ENCODE measurements around the gene KLK11.
"Not testable (repeated sequence)": the region's sequence is repeated elsewhere in the genome, so short reads cannot be mapped to it uniquely, and the experiment has no call there.

The KLK11 gene

DNA sequence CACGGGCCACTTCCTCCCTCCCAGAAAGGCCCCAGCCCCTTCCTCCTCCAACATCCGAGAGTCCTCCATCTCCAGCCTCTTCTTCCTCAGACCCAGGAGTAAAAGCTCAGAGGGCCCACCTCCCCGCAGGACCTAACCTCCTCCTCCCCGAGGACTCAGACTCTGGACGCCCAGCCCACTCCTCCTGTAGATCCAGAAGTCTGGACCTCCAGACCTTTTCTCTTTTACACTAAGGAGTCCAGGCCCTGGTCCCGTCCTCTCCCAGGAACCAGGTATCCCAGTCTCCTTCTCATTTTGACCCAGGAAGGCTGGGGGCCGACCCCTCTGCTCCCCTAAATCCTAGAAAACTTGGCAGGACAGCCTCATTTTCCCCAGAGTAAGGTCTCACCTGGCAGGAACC is 23.1 kb downstream of the KLK11 start:
- no peak for DNase-seq

DNA sequence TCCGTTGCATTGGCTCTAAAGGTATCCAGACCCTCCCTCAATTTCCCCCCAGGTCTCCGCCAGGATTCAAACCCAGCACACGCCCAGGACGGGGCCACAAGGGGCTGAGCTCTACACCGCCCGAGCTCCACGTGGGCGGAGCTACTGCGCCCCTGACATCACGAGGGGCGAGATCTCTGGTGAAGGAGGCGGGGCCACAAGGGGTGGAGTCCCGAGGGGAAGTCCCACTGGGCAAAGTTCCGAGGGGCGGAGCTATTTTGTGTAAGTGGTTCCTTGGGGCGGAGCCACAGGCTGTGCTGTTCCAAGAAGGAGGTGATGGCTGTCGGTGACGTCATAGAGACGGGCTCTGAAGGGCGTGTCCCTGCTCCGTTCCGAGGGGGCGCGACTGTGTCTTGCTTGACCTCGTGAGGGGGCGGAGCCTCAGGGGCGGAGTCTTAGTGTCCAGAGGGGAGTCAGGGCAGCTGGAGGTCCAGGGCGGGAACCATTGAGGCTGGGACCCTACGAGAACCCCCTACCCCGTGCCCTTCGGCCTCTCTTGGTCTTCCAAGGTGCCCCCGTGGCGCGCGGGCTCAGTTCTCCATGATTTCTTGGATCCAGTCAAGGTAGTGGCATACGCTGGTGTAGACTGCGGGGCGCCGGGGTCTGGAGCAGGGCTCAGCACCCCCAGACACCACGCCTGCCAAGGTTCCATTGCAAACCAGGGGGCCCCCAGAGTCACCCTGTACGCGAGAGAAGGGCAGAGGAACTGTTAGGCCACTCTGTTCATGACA is 23.7 kb downstream of the KLK11 start:
- no peak for DNase-seq

DNA sequence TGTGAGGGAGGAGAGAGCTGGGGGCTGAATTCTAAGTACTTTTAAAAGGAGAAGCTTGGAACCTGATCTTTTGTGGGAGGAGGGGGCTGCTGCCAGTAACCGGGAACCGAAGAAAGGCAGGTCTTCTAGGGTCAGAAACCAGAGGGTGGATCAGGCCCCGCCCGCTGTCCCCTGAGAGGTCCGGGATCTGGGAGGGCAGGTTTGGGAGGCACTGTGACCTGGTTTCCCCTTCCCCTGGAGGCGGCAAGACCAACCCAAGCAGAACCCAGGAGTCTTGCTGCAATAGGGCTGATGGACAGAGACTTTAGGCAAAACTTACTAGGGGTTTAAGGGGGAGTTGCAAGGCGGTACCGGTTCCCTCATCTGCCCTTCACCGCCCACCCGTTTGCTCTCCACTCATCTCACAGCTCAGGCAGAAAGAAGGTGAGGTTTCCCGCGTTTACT is 24.3 kb downstream of the KLK11 start:
- peak; percentile 50 for DNase-seq

DNA sequence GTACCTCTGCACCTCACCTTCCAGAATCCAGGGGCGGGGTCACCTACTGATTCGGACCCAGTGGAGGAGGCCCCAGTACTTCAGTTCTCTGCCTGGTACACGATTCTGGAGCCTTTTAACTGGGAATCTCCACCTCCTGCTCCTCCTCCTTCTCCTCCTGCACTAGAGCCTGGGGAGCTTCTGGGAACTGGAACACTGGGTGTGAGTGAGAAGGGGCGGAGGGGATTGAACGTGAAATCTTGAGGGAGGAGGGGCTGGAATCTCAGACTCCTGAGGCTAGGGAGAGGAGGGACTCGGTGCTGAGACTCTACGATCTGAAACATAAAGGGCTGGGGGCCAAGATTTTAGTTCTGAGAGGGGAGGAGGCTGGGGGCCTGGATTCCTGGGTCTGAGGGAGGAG is 24.9 kb downstream of the KLK11 start, which contains the start of gene KLK8:
KLK8 (minus strand) TSS at position 90 of the 400 bp plus-strand sequence. CDS start 437 bp downstream, outside the sequence.
- peak; percentile 35 for DNase-seq

DNA sequence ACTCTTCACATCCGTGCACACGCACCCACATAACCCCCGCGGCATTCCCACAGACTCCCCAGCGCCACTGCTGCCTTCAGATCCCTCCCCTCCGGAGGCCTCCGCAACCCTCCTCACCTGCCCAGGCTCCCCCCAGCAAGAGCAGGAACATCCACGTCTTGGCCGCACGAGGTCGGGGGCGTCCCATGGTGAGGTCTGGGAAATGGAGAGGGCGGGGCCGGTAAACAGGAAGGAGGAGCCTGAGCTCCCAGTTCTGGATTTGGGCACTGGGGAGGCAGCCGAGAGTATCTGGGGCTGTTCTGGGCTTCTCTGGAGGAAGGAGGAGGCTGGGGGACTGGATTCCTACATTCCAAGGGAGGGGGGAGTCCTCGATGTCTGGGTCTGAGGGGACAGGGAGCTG is 25.4 kb downstream of the KLK11 start:
- DNase-seq = no peak

DNA sequence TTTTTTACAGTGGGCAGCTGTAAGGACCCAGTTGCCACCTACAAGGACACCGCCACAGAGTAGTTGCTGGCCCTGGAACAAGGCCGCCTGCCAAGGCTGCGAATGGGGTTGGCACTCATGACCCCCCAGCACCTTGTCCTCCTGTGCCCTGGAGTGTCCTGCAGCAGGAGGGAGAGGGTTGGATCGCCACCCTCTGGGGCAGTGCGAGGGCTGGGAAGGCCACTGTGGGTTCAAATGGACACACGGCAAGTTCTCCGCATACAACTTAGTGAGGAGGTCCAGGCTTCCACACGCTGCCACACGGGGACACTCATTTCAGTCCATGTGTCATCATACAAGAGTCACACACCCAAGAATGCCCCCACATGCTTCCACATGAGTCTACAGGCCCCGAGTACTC is 26.0 kb downstream of the KLK11 start:
- DNase-seq = no peak

DNA sequence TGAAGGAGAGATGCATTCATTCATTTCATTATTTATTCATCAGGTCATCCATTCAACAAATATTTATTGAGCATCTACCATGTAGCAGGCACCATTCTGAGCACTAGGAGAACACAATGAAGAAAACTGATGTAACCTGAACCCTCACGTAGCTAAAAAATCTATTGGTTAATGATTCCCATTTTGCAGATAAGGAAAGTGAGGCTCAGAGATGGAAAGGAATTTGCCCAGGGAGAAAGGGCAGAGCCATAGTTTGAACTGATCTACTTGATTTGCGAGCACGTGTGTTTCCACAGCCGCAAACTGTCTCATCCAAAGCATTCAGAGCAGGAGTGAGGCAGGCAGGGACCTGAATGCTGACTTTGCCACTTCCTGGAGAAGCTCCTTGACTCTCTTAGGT is 27.7 kb downstream of the KLK11 start:
- DNase-seq = no peak

DNA sequence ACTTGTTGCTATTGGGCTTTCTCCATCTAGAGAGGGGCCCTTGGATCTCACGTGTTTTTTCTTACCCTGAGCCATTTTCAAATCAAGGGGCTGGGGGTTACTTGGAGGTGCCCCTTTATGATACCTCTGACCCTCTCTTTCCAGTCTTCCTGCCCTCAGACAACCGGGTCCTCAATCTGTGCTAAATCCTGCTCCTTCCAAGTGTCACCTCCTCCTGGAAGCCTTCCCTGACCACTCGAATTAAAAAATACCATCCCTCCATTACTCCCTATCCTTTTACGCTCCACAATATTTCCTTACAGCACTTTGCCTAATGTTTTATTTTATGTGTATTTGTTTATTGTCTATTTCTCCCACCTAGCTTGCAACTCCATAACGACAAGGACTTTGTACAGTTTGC is 28.4 kb downstream of the KLK11 start:
- DNase-seq = no peak

DNA sequence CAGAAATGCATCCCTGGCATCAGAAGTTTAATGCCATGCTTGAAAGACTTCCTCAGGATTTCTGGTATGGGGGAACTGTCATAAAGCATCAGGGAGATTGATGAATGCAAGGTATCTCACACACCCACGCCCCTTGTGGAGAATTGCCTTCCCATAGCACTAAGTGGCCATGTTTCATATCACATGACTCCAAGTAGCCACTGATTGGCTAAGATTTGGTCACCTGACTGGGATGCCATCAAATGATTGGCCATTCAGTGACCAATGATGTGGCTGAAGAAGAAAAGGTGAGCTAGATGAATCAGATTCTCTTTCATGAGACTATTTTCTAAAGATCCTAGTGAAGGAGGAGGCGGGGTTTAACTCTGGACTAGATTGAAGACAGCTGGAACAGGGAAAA is 32.3 kb downstream of the KLK11 start:
- DNase-seq = no peak

DNA sequence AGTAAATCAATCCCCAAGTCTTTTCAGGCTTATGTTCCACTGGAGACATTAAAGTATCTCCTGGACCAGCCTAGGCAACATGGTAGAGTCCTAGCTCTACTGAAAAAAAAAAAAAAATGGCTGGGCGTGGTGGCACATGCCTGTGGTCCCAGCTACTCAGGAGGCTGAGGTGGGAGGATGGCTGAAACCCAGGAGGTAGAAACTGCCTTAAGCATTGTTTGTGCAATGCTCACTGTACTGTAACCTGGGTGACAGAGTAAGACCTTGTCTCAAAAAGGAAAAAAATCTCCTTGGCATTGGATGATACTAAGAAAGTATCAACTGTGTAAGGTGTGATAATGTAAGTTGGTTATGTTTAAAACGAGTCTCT is 33.8 kb downstream of the KLK11 start:
- no peak for DNase-seq

DNA sequence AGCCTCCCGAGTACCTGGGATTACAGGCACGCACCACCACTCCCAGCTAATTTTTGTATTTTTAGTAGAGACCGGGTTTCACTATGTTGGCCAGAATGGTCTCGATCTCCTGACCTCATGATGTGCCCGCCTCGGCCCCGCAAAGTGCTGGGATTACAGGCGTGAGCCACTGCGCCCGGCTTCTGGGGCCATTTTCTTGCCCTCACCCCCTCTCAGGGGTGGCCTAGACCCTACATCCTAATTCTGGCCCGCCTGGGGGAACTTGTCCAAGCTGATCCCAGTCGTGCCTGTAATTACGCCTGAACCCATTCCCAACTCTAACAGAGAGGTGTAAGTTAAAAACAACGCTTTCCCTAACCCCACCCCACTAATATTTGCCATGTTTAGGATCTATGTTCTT is 42.0 kb downstream of the KLK11 start:
- DNase-seq = not testable (repeated sequence)

DNA sequence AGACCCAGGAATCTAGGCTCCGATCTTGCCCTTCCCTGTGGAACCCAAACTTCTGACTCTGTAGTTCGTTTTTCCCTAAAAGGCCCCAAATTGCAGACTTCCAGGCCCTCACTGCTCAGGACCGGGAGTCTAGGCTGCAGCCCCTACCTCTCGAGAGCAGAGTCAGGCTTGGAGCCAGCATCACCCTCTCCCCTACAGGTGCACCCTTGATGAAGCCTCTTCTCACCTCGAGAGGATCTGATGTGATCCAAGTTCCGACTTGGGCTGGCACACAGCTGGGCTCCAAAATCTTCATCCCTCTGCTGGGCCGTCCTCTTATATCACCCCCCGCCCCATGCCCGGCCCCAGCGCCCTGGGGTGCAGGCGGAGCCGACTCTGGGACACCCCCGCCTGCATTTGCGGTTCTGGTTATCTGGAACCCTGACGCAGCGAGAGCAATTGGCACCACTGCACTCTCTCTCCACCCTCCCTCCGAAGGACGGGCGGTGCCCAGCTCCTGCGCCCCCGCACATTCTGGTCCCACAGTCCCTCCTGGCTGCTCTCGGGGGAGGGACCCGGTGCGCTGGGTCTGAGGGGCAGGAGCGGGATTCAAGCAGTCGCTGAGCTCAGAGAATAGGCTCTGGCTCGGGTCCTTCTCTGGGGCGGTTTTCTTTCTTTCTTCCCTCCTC is 42.7 kb downstream of the KLK11 start, which contains the start of gene KLK7:
KLK7 (minus strand) TSS at position 293 of the 668 bp plus-strand sequence. CDS start 1,518 bp downstream, outside the sequence.
- no peak for DNase-seq

DNA sequence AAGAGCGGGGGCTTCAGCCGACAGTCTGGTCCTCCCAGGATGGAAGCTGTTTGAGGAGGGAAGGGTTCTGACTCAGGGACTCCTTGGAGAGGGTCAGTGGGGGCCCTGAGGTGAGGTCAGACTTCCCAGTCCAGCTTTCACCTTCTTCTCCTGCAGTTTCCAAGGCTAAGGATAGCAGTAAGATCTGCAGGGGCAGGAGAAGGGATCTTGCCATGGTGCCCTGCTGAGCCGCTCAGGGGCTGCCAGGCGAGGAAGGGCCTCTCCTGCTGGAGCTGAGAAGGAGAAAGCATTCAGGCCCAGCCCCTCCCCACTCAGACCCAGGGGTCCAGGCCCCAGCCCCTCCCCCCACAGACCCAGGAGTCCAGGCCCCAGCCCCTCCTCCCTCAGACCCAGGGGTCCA is 44.2 kb downstream of the KLK11 start:
- DNase-seq = no peak

DNA sequence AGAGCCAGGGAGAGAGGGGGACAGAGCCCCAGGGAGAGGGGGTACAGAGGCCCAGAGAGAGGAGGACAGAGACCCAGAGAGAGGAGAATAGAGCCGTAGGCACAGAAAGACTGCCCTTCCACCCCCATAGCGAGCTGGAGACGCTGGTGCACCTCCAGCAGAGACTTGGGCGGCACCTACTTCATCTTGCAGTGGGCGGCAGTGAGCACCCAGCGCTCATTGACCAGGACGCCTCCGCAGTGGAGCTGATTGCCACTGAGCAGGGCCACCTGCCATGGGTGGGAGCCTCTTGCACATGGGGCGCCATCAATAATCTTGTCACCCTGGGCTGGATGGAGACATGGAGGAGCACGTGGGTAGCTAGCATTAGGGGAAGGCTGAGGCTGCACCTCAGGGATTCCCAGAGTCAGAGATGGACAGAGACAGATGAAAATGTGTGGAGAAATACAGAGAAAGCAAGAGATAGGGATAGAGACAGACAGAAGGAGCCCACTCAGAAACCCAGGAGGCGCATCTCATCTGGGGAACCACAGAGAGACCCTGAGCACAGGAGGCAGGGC is 44.7 kb downstream of the KLK11 start:
- DNase-seq = no peak

DNA sequence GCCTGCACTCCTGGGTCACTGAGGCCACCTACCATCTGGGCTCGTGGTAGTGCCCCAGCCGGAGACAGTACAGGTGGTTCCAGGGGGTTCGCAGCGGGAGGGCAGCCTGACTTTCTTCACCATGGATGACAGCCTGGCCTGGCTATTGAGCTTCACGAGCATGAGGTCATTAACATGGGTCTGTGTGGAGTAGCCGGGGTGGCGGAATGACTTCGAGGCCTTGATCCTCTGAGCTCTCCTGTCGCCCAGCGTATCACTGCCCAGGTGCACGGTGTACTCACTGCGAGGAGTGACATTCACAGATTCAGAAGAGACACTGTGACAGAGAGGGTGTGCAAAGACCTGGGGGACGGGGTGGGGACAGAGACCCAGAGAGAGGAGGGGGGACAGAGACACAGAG is 46.2 kb downstream of the KLK11 start:
- no peak for DNase-seq

DNA sequence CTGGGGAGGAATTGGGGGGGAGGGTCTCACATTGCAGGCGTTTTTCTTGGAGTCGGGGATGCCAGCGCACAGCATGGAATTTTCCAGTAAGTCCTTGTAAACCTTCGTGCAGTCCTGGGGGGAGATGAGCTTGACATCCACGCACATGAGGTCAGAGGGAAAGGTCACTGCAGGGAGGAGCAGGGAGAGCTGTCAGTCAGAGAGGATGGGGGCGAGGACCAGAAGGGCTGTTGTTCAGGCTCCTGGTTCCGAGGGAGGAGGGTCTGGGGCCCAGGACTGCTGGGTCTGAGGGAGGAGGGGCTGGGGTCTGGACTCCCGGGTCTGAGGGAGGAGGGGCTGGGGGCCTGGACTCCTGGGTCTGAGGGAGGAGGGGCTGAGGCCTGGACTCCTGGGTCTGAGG is 46.7 kb downstream of the KLK11 start:
- no peak for DNase-seq

DNA sequence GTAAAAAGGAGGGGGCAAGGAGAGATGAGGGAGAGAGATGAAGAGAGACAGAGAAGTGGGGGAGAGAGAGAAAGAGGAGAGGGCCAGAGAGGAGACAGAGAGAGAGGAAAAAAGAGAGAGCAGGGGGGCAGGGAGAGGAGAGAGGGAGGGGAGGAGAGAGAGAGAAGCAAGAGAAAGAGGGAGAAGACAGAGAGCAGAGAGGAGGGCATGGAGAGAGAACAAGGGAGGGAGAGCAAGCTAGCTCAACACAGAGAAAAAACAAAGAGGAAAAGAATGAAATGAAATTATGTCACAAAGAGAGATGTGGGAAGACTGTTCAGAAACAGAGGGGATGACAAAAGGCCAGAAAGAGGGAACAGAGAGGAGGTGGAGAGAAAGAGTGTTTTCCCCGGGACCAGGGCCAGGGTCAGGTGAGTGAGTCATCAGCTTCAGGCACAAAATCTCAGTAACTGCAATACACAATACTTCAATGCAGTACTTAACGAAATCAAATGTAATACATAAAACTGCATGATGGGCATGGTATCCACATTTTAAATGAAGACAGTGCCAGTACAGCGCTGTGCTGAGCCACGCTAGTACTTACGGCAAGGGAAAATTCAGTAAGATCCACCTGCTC is 47.5 kb downstream of the KLK11 start:
- DNase-seq = no peak

DNA sequence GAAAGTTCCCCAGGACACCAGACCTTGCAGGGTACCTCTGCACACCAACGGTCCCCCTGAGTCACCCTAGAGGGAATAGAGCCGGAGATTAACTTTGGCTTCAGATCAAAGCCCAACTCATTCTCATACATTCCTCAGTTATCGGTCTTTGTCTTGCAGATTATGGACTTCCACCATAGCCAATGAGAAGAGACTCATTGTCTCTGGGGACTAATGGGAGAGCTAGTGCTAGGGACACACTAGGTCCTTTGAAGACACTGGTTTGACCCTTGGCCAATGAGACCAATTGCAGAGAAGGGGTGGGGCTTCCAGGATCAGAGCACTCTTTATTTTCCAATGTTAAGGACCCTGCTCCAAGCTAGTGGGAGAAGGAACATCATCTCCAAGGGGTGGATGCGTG is 48.8 kb downstream of the KLK11 start:
- no peak for DNase-seq

DNA sequence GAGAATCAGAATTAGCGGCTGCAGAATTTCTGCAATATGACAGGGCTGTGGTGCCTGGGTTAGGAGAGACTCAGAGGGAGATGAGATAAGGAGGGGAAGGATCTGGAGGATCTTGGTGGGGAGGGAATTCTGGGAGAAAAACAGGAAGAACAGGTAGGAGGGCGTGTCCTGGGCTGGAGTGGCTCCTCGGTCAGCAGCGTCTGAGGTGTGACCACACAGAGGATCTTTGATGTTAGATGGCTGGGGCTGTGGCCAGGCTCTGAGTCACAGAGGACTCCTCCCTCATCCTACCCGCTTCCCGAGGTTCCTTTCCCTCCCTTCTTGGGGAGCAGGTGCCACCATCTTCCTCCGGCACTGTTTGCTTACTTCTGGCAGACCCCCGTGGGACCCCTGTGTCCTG is 50.6 kb downstream of the KLK11 start:
- DNase-seq = no peak

DNA sequence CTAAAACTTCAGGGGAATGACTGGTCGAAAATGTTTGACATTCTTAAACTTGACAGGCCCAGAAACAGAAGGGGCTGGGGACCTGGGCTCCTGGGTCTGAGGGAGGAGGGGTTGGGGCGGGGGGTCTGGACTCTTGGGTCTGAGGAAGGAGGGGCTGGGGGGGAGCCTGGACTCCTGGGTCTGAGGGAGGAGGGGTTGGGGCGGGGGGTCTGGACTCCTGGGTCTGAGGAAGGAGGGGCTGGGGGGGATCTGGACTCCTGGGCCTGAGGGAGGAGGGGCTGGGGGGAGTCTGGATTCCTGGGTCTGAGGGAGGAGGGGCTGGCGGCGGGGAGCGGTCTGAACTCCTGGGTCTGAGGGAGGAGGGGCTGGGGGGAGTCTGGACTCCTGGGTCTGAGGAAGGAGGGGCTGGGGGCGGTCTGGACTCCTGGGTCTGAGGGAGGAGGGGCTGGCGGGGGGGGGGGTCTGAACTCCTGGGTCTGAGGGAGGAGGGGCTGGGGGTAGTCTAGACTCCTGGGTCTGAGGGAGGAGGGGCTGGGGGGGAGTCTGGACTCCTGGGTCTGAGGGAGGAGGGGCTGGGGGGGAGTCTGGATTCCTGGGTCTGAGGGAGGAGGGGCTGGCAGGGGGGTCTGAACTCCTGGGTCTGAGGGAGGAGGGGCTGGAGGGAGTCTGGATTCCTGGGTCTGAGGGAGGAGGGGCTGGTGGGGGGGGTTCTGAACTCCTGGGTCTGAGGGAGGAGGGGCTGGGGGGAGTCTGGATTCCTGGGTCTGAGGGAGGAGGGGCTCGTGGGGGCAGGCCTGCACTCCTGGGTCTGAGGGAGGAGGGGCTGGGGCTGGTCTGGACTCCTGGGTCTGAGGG is 51.5 kb downstream of the KLK11 start:
- no peak for DNase-seq

DNA sequence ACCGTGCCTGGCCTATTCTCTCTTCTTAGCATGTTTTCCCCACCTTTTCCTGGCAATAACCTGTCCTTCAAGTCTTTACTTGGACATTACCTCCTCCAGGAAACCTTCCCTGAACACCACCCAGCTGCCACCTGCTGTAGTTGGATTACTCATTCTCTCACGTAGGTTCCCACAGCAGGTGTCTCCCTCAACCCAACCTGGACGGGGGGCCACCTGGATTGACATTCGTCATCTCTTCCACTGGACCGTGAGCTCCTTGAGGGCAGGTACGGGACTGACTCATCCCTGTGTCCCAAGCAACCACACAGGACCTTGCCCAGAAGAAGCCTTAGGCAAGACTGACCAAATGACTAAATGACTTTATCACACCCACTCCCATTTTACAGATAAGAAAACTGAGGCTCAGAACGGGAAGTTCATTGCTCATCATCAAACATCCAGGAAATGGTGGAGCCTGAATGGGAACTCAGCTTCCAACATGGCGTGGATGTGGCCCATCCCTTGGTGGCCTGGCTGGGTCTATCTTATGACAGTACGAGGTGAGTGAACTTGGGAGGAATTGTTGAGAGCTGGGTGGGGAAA is 53.5 kb downstream of the KLK11 start:
- no peak for DNase-seq
